Raji (cell line): Measurements from ENCODE around the gene IL3.

Experiments used
- POLR2A ChIP-seq: IDR thresholded peaks from 2 replicates; pipeline ENCODE4 v1.6.1; 2011; ENCODE audit warnings: low read depth, low read length, control low read depth; ENCODE audit not compliant: insufficient read depth

The IL3 gene

GRCh38 chr5:132072070-132072469, 11.6 kb downstream of the IL3 start:
- no peak for TF ChIP-seq POLR2A

- no peak for TF ChIP-seq POLR2A
Observed at GRCh38 chr5:132072528-132072927, 12.1 kb downstream of the IL3 start.

- TF ChIP-seq POLR2A = no peak
Observed at GRCh38 chr5:132073231-132074013, 13.0 kb downstream of the IL3 start, which contains the start of gene CSF2. TSS of gene CSF2 (plus strand) at chr5:132073789. CDS start at chr5:132073824, 35 bp downstream.

DNA sequence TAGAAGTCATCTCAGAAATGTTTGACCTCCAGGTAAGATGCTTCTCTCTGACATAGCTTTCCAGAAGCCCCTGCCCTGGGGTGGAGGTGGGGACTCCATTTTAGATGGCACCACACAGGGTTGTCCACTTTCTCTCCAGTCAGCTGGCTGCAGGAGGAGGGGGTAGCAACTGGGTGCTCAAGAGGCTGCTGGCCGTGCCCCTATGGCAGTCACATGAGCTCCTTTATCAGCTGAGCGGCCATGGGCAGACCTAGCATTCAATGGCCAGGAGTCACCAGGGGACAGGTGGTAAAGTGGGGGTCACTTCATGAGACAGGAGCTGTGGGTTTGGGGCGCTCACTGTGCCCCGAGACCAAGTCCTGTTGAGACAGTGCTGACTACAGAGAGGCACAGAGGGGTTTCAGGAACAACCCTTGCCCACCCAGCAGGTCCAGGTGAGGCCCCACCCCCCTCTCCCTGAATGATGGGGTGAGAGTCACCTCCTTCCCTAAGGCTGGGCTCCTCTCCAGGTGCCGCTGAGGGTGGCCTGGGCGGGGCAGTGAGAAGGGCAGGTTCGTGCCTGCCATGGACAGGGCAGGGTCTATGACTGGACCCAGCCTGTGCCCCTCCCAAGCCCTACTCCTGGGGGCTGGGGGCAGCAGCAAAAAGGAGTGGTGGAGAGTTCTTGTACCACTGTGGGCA, 13.8 kb downstream of the IL3 start:
- TF ChIP-seq POLR2A = no peak

DNA sequence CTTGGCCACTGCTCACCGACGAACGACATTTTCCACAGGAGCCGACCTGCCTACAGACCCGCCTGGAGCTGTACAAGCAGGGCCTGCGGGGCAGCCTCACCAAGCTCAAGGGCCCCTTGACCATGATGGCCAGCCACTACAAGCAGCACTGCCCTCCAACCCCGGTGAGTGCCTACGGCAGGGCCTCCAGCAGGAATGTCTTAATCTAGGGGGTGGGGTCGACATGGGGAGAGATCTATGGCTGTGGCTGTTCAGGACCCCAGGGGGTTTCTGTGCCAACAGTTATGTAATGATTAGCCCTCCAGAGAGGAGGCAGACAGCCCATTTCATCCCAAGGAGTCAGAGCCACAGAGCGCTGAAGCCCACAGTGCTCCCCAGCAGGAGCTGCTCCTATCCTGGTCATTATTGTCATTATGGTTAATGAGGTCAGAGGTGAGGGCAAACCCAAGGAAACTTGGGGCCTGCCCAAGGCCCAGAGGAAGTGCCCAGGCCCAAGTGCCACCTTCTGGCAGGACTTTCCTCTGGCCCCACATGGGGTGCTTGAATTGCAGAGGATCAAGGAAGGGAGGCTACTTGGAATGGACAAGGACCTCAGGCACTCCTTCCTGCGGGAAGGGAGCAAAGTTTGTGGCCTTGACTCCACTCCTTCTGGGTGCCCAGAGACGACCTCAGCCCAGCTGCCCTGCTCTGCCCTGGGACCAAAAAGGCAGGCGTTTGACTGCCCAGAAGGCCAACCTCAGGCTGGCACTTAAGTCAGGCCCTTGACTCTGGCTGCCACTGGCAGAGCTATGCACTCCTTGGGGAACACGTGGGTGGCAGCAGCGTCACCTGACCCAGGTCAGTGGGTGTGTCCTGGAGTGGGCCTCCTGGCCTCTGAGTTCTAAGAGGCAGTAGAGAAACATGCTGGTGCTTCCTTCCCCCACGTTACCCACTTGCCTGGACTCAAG, 14.6 kb downstream of the IL3 start:
- TF ChIP-seq POLR2A = no peak

- TF ChIP-seq POLR2A = no peak
Observed at GRCh38 chr5:132075719-132076077, 15.2 kb downstream of the IL3 start.

GRCh38 chr5:132076202-132076830, 15.9 kb downstream of the IL3 start:
- no peak for TF ChIP-seq POLR2A

DNA sequence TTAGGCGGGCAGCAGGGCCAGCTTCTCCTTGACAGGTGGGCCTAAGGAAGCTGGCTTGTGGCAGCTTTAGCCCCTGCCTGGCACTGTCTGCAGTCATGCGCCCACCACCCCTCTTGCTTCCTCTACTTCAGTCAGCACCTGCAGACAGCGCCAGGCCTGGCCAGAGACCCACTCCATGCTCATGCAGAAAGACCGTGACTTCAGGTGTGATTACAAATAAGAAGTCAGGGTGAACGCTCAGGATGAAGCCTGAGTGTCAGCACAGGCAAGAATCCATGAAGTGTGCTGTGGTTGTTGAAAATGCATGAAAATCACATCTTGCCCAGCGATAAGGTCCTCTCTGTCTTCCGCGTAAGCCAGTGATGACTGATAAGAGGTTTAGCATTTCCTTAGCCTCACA, 16.5 kb downstream of the IL3 start:
- TF ChIP-seq POLR2A = no peak

DNA sequence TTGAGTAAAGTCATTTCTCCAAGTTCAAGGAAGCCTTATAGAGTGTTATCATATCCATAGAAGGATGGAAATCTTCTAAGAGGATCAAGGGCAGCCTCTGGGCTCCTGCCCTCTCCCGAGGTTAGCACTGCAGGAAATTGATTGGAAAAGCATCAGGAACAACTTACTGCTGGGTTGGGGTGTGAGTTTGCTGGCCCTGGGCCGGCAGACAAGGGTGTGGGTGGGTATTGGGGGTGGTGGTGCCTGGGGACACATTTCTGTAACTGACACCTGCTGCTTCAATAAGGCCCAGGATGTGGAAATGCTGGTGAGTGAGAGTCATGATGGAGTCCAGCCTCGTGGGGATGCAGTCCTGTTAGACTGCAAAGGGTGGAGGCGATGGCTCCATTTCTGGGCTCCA, 18.6 kb downstream of the IL3 start:
- no peak for TF ChIP-seq POLR2A

DNA sequence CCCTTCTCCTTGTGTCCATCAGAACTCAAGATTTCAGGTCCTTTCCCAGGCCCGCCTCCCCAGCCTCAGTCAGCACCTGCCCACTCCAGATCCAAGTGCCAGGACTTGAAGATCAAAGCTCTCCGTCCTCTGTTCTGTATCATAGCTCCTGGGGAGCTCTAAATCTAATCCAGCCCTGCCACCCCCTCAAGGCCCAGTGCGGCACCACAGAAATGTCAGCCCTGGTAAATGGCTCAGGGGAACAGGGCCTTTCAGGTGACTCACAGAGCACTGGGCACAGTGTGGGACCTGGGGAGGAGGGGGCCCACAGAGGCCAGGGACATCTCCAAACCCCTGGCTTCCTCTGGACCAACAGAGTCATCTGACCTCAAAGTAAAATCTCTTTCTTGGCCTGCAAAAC, 19.2 kb downstream of the IL3 start:
- TF ChIP-seq POLR2A = no peak

DNA sequence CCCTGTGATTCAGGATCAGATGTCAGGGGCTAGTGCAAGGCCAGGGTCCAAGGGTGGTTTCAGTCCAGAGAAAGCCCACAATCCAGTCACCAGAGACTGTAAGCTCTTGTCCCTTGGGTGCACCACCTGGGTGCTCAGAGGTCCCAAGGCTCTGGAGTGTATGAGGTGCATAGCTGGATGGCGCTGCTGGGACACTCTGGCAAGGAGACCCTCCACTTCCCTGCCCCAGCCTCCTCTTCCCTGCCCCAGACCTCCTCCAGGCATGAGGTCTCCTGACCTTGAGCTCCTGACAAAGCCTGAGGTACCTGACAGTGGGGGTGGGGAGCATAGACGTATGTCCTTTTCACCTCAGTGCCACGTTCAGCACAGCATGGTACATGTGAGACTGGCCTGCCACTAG, 20.1 kb downstream of the IL3 start:
- no peak for TF ChIP-seq POLR2A

GRCh38 chr5:132081458-132081857, 21.0 kb downstream of the IL3 start:
- TF ChIP-seq POLR2A = no peak

DNA sequence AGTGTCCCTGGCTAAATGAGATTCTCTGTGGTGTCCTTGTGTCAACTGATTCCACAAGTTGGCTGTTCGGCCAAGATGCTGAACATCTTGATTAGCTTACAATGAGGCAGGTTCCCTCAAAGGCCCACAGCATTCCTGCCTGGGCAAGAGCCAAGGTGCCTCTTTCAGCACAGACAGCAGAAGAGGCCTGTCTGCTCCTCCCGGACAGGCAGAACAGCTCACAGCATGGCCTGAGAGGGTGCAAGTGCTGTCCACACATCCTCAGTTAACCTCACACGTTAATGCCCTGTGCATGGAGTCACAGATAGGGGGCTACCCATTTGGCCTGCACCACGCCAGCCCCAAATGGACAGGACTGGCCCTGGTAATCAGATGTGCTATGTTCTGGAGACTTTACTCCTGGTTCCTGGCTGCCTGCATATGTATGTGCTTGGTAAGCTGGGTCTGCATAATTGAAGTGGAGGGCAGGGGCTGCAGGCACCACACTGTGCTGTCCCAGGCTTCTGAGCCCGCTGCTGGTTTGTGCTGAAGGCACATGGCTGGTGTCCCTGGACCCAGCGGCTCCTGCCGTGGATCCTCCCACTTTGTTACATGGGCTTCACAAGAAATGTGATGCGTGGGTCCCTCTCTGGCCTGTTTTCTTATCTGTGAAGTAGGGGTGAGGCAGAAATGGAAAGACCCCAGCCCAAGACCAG, 22.0 kb downstream of the IL3 start:
- TF ChIP-seq POLR2A = no peak

GRCh38 chr5:132083071-132083678, 22.7 kb downstream of the IL3 start:
- TF ChIP-seq POLR2A = no peak
